Suprapubic skin (tissue), 4 donors: Measurements from ENCODE around the gene ACVR1.

ENCODE experiments used
- CTCF ChIP-seq, 2 donors: fragments of 200-600 bp in 1 of 2; fragments of 450-650 bp in 1 of 2; sonication (generic) in 1 of 2; IDR thresholded peaks; one replicate each; pipeline ENCODE4 v1.5.1; 2016 to 2019; ENCODE audit warnings: antibody characterized with exemption in 2 of 2, mild to moderate bottlenecking in 1 of 2, moderate library complexity in 1 of 2
- EP300 ChIP-seq: sonication (generic); formaldehyde crosslinking; IDR thresholded peaks from one replicate; pipeline ENCODE4 v1.6.1; 2017; ENCODE audit warnings: antibody characterized with exemption
- POLR2A ChIP-seq, 2 donors: fragments of 450-650 bp; IDR thresholded peaks; one replicate each; pipeline ENCODE4 v1.6.1; 2017; ENCODE audit warnings: antibody characterized with exemption in 2 of 2, mild to moderate bottlenecking in 2 of 2, moderate library complexity in 2 of 2
- POLR2AphosphoS5 ChIP-seq, 3 donors: sonication (generic); formaldehyde crosslinking; IDR thresholded peaks; one replicate each; pipeline ENCODE4 v1.6.1; 2017; ENCODE audit warnings: antibody characterized with exemption in 3 of 3

DNA sequence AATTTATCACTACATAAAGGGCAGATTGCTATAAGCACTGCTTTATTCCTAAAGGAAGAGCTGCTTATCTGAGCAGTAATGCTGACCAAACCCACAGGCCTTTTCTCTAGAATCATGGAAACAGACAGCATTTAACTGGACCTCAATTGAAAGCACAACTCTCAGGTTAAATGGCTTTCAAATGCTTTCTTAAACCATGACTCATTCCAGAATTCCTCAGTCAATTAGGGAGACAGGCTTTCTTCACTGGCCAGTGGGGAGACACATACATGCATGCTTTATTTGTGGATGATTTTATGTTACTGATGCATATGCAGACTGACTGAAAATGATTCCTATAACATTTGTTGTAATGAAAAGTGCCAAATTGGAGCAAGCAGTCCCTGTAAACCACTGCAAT, 114.6 kb downstream of the ACVR1 start:
- TF ChIP-seq POLR2AphosphoS5 (IDR thresholded peaks at IDR 0.05) (no peak), POLR2A (IDR thresholded peaks at IDR 0.05) (no peak), CTCF (IDR thresholded peaks at IDR 0.05) (no peak), EP300 (no peak)
